Measurements from ENCODE around the gene SPATS2L.

- TF ChIP-seq, protein P1, sequence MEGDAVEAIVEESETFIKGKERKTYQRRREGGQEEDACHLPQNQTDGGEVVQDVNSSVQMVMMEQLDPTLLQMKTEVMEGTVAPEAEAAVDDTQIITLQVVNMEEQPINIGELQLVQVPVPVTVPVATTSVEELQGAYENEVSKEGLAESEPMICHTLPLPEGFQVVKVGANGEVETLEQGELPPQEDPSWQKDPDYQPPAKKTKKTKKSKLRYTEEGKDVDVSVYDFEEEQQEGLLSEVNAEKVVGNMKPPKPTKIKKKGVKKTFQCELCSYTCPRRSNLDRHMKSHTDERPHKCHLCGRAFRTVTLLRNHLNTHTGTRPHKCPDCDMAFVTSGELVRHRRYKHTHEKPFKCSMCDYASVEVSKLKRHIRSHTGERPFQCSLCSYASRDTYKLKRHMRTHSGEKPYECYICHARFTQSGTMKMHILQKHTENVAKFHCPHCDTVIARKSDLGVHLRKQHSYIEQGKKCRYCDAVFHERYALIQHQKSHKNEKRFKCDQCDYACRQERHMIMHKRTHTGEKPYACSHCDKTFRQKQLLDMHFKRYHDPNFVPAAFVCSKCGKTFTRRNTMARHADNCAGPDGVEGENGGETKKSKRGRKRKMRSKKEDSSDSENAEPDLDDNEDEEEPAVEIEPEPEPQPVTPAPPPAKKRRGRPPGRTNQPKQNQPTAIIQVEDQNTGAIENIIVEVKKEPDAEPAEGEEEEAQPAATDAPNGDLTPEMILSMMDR (conservative IDR thresholded peaks at IDR 0.05 in 1 of 2, IDR thresholded peaks at IDR 0.05 in 1 of 2; ENCODE audit: extremely low read depth in 1 of 2, insufficient read depth in 1 of 2, low read depth in 1 of 2, low read length in 2 of 2), result no peak
- TF ChIP-seq EZH2 (IDR thresholded peaks at IDR 0.05; ENCODE audit: borderline replicate concordance, low read length), result no peak
These were observed 180.0 kb downstream of the SPATS2L start for GRCh38 chr2:200486529-200486928.
